Activated CD4-positive, alpha-beta T cell treated with anti-CD3 and anti-CD28 coated beads, Interleukin-2, amount 10 ng/mL, durations not matched to agents 7 days and 5 days (primary cell): ENCODE measurements around the gene ASIC1. TPM values are rescaled to one million over a fixed set of nuclear protein-coding genes. Genes with fewer than 3 reads are reported as not detected.

Source experiments
- CTCF ChIA-PET: fragments of 350-600 bp; sonication (Branson Sonifier 250); formaldehyde crosslinking; loops from one replicate; lab custom pipeline; 2021; ENCODE audit warnings: antibody characterized with exemption; lab: Charles Lee
- POLR2A ChIA-PET: fragments of 350-600 bp; sonication (Branson Sonifier 250); formaldehyde crosslinking; loops from one replicate; lab custom pipeline; 2021; ENCODE audit warnings: antibody characterized with exemption; lab: Charles Lee
- DNase-seq: peaks from one replicate; pipeline ENCODE4 v3.0.0-alpha.2; 2020
- H3K27ac Mint-ChIP-seq: one replicate; pipeline ENCODE4 v1.8.0; 2021; ENCODE audit warnings: mild to moderate bottlenecking, moderate library complexity, mixed read lengths
- H3K27me3 Mint-ChIP-seq: one replicate; pipeline ENCODE4 v1.8.0; 2021; ENCODE audit warnings: mixed read lengths
- H3K36me3 Mint-ChIP-seq: one replicate; pipeline ENCODE4 v1.8.0; 2021; ENCODE audit warnings: low read depth, mixed read lengths
- H3K4me1 Mint-ChIP-seq: one replicate; pipeline ENCODE4 v1.8.0; 2021; ENCODE audit warnings: mixed read lengths
- H3K4me3 Mint-ChIP-seq: one replicate; pipeline ENCODE4 v1.8.0; 2021; ENCODE audit warnings: mild to moderate bottlenecking, moderate library complexity, mixed read lengths
- H3K9me3 Mint-ChIP-seq: one replicate; pipeline ENCODE4 v1.8.0; 2021; ENCODE audit warnings: mixed read lengths
- total RNA-seq, 2 experiments: library from RNA; stranded (reverse); gene quantifications; one replicate each; pipeline ENCODE4 v1.2.3, GENCODE V29; 2021

ASIC1 gene
- total RNA-seq, 2 experiments from 2014 or later = 8.7 to 10.1 TPM

DNA sequence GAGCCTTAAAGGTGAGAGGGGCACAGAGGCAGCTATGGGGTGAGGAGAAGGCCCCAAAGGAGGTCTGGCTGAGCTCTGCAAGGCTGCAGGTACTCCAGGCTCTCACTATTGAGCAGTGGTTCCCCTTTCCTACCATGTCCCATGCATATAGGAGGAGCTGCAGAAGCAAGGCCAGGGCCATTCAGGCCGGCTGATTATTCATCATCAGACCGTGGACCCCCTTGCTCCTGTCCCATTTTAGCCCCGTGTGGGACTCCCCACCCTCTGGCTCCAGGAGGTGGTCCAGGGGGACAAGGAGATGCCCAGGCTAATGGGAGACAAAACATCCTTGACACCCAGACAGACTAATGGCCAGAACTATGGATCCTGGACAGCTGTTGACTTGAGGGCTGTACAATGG is 49.5 kb downstream of the ASIC1 start:
- Mint-ChIP-seq H3K36me3 (peaks cover 1% of the 10 kb centered on the region), H3K9me3 (no peaks in the 10 kb centered on the region), H3K27ac (no peak overlapping the region), H3K27me3 (no peaks in the 10 kb centered on the region), H3K4me3 (no peak overlapping the region), H3K4me1 (peaks cover 14% of the 10 kb centered on the region)
- POLR2A ChIA-PET = no interaction called here
- no peak for DNase-seq
- CTCF ChIA-PET = interaction anchor here (1.0 to 5.8 kb wide), 2 partner anchors 7 to 60 kb away, joined by 3 to 86 read pairs; partner anchors contain the start of genes CERS5 and GPD1

DNA sequence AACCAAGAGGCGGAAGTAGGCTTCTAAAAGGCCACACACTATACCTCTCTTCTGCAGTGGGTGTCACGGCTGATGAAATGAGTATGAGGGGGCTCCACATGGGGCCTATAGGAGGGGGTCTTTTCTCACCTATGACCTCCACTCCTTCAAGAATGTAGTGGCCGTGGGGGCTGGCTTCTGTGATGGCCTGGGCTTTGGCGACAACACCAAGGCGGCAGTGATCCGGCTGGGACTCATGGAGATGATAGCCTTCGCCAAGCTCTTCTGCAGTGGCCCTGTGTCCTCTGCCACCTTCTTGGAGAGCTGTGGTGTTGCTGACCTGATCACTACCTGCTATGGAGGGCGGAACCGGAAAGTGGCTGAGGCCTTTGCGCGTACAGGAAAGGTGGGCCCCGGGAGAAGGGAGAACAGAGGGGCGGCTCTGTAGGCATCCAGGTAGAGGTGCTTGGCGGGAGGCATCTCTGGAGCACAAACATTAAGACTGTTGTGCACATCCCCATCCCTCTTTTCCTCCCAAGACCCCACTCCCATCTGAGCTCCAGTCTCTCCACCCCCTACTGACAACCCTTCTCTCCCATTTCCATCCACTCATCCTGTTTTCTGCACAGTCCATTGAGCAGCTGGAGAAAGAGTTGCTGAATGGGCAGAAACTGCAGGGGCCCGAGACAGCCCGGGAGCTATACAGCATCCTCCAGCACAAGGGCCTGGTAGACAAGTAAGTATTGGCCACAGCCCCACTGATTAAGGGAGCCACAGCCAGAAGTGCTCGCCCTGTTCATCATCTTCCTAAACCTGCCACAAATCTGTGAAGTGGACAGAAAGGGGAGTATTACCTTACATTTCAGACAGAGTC is 50.2 kb downstream of the ASIC1 start:
- Mint-ChIP-seq H3K36me3 (peaks cover under 1% of the 10 kb centered on the region), H3K9me3 (no peaks in the 10 kb centered on the region), H3K4me1 (peaks cover 14% of the 10 kb centered on the region), H3K4me3 (no peak overlapping the region), H3K27me3 (no peaks in the 10 kb centered on the region), H3K27ac (no peak overlapping the region)
- CTCF ChIA-PET = interaction anchor here (0.8 to 6.6 kb wide), 7 partner anchors 8 to 60 kb away, joined by 3 to 86 read pairs (median 4); partner anchors contain the start of genes CERS5, GPD1 and SMARCD1
- POLR2A ChIA-PET = no interaction called here
- no peak for DNase-seq

- Mint-ChIP-seq H3K9me3 (no peaks in the 10 kb centered on the region), H3K4me1 (peaks cover 19% of the 10 kb centered on the region), H3K27me3 (no peaks in the 10 kb centered on the region), H3K36me3 (peaks cover 3% of the 10 kb centered on the region), H3K27ac (no peak overlapping the region), H3K4me3 (no peak overlapping the region)
- DNase-seq = no peak
- POLR2A ChIA-PET = no interaction called here
- CTCF ChIA-PET = interaction anchor here (1.1 to 6.6 kb wide), 7 partner anchors 10 to 145 kb away, joined by 3 to 86 read pairs (median 50); partner anchors contain the start of genes GPD1 and SMARCD1
These were observed 51.9 kb downstream of the ASIC1 start for GRCh38 chr12:50109319-50109718.

DNA sequence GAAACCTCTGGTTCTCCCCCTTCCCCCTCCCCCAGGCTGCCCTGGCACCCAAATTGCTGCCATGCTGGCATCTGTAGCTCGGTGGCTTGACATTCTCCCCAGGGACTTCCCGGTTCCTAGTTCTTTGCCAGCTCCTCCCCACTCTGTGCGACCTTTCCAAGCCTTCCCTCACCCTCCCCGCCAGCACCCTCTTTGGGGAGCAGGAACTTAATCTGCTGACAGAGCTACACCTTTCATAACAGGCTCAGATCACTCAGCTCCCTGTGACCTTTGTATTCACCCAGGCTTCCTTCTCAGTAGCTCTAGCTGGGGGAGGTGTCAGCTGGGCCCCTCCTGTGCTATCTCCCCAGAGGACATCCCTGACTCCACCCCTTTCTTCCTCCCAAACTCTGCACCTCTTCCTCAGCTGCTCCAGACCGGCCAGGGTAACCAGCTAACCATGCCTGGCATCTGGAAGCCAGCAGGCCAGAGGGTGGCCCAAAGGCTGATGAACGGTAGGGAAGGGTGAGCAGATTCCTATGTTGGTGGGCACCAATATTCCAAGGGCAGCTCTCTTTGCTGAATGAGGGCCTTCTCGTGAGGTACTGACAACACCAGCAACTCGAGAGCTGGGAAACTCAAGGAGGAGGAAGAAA is 52.8 kb downstream of the ASIC1 start:
- Mint-ChIP-seq H3K4me1 (peaks cover 21% of the 10 kb centered on the region), H3K36me3 (peaks cover 5% of the 10 kb centered on the region), H3K27ac (peak overlapping the region; percentile 76), H3K27me3 (no peaks in the 10 kb centered on the region), H3K4me3 (peak overlapping the region; percentile 59), H3K9me3 (no peaks in the 10 kb centered on the region)
- ChIA-PET POLR2A (no interaction called here), CTCF (interaction anchor here (0.8 to 6.6 kb wide), 27 partner anchors 11 to 246 kb away, joined by 3 to 86 read pairs (median 7); partner anchors contain the start of genes ASIC1, CERS5, GPD1 and LIMA1)
- DNase-seq = no peak

DNA sequence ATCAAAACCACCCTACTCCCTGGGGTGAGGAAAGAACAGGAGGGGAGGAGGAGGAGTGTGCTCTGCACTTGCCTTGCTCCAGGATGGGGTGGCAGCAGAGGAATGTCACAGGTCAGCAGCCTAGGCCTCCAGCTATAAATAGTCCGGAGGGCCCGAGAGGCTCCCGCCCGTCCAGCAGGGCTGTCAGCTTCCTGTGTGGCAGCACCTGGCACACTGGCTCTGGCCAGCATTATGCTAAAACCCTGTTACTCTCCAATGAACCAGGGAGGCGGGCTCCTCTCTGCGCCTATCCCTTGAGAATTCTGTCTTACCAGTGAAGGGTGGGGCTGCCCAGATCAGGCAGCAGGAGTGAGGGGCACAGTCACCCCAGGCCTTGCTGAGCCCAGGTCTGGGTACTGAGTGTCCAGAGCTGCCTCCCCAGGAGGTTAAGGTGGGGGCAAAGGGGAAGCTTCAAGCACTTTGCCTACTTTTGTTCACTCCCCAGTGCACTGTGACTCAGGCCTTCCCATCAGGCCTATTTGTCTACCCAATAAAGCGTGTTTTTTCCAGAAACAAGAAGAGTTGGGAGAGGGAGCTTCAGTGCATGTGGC is 53.5 kb downstream of the ASIC1 start:
- POLR2A ChIA-PET = interaction anchor here (0.6 kb wide), 1 partner anchor 24 kb away, joined by 3 read pairs; no protein-coding TSS in a partner anchor
- Mint-ChIP-seq H3K4me3 (peak overlapping the region; percentile 89), H3K36me3 (peaks cover 10% of the 10 kb centered on the region), H3K9me3 (no peaks in the 10 kb centered on the region), H3K27ac (peak overlapping the region; percentile 97), H3K4me1 (peaks cover 27% of the 10 kb centered on the region), H3K27me3 (no peaks in the 10 kb centered on the region)
- no peak for DNase-seq
- CTCF ChIA-PET = interaction anchor here (0.6 to 6.6 kb wide), 45 partner anchors 11 to 342 kb away, joined by 3 to 86 read pairs (median 5); partner anchors contain the start of genes ASIC1, CERS5, GPD1 and LIMA1

DNA sequence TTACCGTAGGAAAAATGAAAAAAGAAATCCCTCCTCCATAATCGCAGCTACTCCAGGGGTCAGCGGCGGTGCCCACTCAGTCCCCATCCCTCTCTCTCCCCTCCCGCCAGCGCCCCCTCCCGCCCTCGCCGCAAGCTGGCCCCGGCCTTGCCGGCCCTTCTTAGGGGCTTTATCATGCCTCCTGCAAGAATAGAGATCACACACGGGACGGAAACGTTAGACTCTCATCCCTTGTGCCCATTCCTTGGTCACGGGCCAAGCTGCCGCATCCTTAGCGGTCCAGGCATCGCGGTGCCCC is 53.9 kb downstream of the ASIC1 start:
- DNase-seq = no peak
- no peaks in the 10 kb centered on the region for H3K9me3 Mint-ChIP-seq
- H3K4me1 Mint-ChIP-seq = peaks cover 30% of the 10 kb centered on the region
- H3K27me3 Mint-ChIP-seq = no peaks in the 10 kb centered on the region
- CTCF ChIA-PET = interaction anchor here (0.6 to 6.6 kb wide), 55 partner anchors 12 to 341 kb away, joined by 3 to 86 read pairs (median 5); partner anchors contain the start of genes ASIC1, BCDIN3D, CERS5 and GPD1
- peak overlapping the region; percentile 97 for H3K27ac Mint-ChIP-seq
- POLR2A ChIA-PET = interaction anchor here (0.6 to 0.9 kb wide), 2 partner anchors 24 to 26 kb away, joined by 3 read pairs; partner anchors contain the start of gene SMARCD1
- H3K4me3 Mint-ChIP-seq = peak overlapping the region; percentile 89
- peaks cover 11% of the 10 kb centered on the region for H3K36me3 Mint-ChIP-seq

- DNase-seq = peak; percentile 99
- Mint-ChIP-seq H3K27me3 (no peaks in the 10 kb centered on the region), H3K9me3 (no peaks in the 10 kb centered on the region), H3K4me3 (peak within 1 kb of the TSS; percentile 89), H3K36me3 (peaks cover 11% of the 10 kb centered on the region), H3K4me1 (peaks cover 34% of the 10 kb centered on the region), H3K27ac (peak within 1 kb of the TSS; percentile 97)
- CTCF ChIA-PET = interaction anchor here (0.6 to 6.6 kb wide), 60 partner anchors 12 to 416 kb away, joined by 3 to 86 read pairs (median 4); partner anchors contain the start of genes ASIC1, BCDIN3D, CERS5 and DIP2B
- POLR2A ChIA-PET = interaction anchor here (0.6 to 0.9 kb wide), 5 partner anchors 22 to 846 kb away, joined by 3 read pairs; partner anchors contain the start of gene SMARCD1
These were observed 54.5 kb downstream of the ASIC1 start, which contains the start of gene COX14 for GRCh38 chr12:50111693-50112455. Gene COX14, plus strand, starts transcription at chr12:50112236. Its CDS starts 7,808 bp downstream, at chr12:50120044.

GRCh38 chr12:50112456-50113218 is 55.2 kb downstream of the ASIC1 start:
- H3K27ac Mint-ChIP-seq = peak overlapping the region; percentile 97
- CTCF ChIA-PET = interaction anchor here (0.6 to 6.6 kb wide), 26 partner anchors 11 to 788 kb away, joined by 3 to 86 read pairs (median 7); partner anchors contain the start of genes CERS5, DIP2B, GPD1 and SMARCD1
- H3K4me3 Mint-ChIP-seq = peak overlapping the region; percentile 89
- H3K9me3 Mint-ChIP-seq = no peaks in the 10 kb centered on the region
- H3K27me3 Mint-ChIP-seq = no peaks in the 10 kb centered on the region
- DNase-seq = peak; percentile 29
- peaks cover 39% of the 10 kb centered on the region for H3K4me1 Mint-ChIP-seq
- peaks cover 13% of the 10 kb centered on the region for H3K36me3 Mint-ChIP-seq
- POLR2A ChIA-PET = interaction anchor here (0.6 to 0.8 kb wide), 4 partner anchors 23 to 847 kb away, joined by 3 to 7 read pairs (median 3); no protein-coding TSS in a partner anchor

DNA sequence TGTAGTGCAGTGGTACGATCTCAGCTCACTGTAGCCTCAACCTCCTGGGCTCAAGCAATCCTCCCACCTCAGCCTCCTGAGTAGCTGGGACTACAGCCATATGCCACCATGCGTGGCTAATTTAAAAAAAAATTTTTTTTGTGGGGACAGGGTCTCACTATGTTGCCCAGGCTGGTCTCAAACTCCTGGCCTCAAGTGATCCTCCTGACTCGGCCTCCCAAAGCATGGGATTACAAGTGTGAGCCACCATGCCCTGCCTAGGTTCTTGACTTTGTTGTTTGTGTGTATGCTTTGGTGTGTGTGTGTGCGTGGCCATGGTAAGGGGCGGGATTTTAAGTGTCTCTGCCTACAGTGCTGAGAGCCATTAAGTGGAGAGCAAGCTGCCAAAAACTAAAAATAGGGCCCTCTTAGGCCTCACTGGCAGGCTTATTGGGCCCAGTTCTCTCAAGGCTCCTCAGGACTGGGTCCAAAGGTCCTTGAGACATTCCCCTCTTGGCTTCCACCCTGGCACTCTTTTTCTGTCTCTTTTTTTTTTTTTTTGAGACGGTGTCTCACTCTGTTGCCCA is 59.7 kb downstream of the ASIC1 start:
- Mint-ChIP-seq H3K36me3 (peaks cover 30% of the 10 kb centered on the region), H3K27ac (no peak overlapping the region), H3K4me3 (no peak overlapping the region), H3K9me3 (no peaks in the 10 kb centered on the region), H3K27me3 (no peaks in the 10 kb centered on the region), H3K4me1 (peaks cover 25% of the 10 kb centered on the region)
- ChIA-PET CTCF (interaction anchor here (0.9 to 1.5 kb wide), 5 partner anchors 12 to 59 kb away, joined by 3 to 5 read pairs (median 3); partner anchors contain the start of gene GPD1), POLR2A (interaction anchor here (0.6 kb wide), 2 partner anchors 79 to 493 kb away, joined by 3 read pairs; no protein-coding TSS in a partner anchor)
- no peak for DNase-seq

GRCh38 chr12:50119387-50119786 is 62.0 kb downstream of the ASIC1 start:
- H3K27ac Mint-ChIP-seq = no peak overlapping the region

More at GRCh38 chr12:50119387-50119786, 62.0 kb downstream of the ASIC1 start:
- H3K36me3 Mint-ChIP-seq = peaks cover 36% of the 10 kb centered on the region
- no peak for DNase-seq
- peaks cover 20% of the 10 kb centered on the region for H3K4me1 Mint-ChIP-seq
- ChIA-PET CTCF (interaction anchor here (0.6 to 9.5 kb wide), 4 partner anchors 8 to 207 kb away, joined by 3 to 63 read pairs (median 4); partner anchors contain the start of gene COX14), POLR2A (no interaction called here)
- no peaks in the 10 kb centered on the region for H3K27me3 Mint-ChIP-seq
- no peaks in the 10 kb centered on the region for H3K9me3 Mint-ChIP-seq
- H3K4me3 Mint-ChIP-seq = no peak overlapping the region
